HFFc6 (cell line): ENCODE results near the gene ACOT6. TPM values are rescaled to one million over a fixed set of nuclear protein-coding genes. Genes with fewer than 3 reads are reported as not detected.
"Not testable (repeated sequence)": the region's sequence is repeated elsewhere in the genome, so short reads cannot be mapped to it uniquely, and the experiment has no call there.

Experiments used
- DNase-seq: peaks from one replicate; pipeline ENCODE4 v3.0.0-alpha.2; 2018
- H3K27ac Mint-ChIP-seq: 2 replicates; pipeline ENCODE4 v1.8.0; 2020; ENCODE audit warnings: mild to moderate bottlenecking, mixed read lengths
- H3K27me3 Mint-ChIP-seq: 2 replicates; pipeline ENCODE4 v1.8.0; 2021; ENCODE audit warnings: mild to moderate bottlenecking, moderate library complexity, mixed read lengths; ENCODE audit not compliant: insufficient read depth
- H3K36me3 Mint-ChIP-seq: 2 replicates; pipeline ENCODE4 v1.8.0; 2021; ENCODE audit warnings: low read depth, mixed read lengths
- H3K4me1 Mint-ChIP-seq: 2 replicates; pipeline ENCODE4 v1.8.0; 2020; ENCODE audit warnings: low read depth, mixed read lengths
- H3K4me3 Mint-ChIP-seq: 2 replicates; pipeline ENCODE4 v1.8.0; 2020; ENCODE audit warnings: mild to moderate bottlenecking, moderate library complexity, mixed read lengths
- H3K9me3 Mint-ChIP-seq: 2 replicates; pipeline ENCODE4 v1.8.0; 2020; ENCODE audit warnings: mild to moderate bottlenecking, mixed read lengths
- CTCF ChIP-seq: fragments of 200-600 bp; sonication (generic); IDR thresholded peaks from 2 replicates; pipeline ENCODE4 v1.5.0; 2021; ENCODE audit warnings: antibody characterized with exemption, mild to moderate bottlenecking
- total RNA-seq, 6 experiments: library from RNA; stranded (reverse); fragmentation: NEBNext Ultra II Directional; extraction: Animal tissue kit (Norgen Biotek cat#: 25700); gene quantifications; 2 replicates in 1 of 6; 3 replicates in 5 of 6; pipeline ENCODE4 v1.2.3, GENCODE V29; 2021

The ACOT6 gene
- total RNA-seq, 6 experiments from 2014 or later, result not detected

DNA sequence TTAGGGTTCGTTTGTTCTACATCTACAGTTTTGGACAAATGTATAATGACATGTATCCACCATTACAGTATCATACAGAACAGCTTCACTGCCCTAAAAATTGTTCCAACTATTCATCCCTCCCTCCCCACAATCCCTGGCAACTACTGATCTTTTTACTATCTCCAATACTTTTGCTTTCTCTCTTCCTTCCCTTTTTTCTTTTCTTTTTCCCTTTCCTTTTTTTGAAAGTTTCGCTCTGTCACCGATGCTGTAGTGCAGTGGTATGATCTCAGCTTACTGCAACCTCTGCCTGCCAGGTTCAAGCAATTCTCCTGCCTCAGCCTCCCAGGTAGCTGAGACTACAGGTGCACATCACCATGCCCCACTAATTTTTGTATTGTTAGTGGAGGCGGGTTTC, 23.2 kb upstream of the ACOT6 start:
- no peak for DNase-seq
- Mint-ChIP-seq H3K27ac (no peak overlapping the region), H3K9me3 (peaks cover 5% of the 10 kb centered on the region; the same call in 1 of the 2 replicates), H3K4me3 (no peak overlapping the region), H3K27me3 (peaks cover 11% of the 10 kb centered on the region; the same call in 1 of the 2 replicates), H3K36me3 (no peaks in the 10 kb centered on the region; the same call in 1 of the 2 replicates), H3K4me1 (no peaks in the 10 kb centered on the region)
- no peak for TF ChIP-seq CTCF

DNA sequence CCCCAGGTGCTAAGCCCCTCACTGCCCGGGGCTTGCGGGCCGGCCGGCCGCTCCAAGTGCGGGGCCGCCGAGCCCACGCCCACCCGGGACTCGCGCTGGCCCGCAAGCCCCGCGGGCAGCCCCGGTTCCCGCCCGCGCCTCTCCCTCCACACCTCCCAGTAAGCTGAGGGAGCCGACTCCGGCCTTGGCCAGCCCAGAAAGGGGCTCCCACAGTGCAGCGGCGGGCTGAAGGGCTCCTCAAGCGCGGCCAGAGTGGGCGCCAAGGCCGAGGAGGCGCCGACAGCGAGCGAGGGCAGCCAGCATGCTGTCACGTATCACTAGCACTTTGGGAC, 21.7 kb upstream of the ACOT6 start:
- H3K27ac Mint-ChIP-seq, DNase-seq, H3K4me3 Mint-ChIP-seq, H3K9me3 Mint-ChIP-seq, H3K36me3 Mint-ChIP-seq, H3K27me3 Mint-ChIP-seq, H3K4me1 Mint-ChIP-seq: not testable (repeated sequence)

DNA sequence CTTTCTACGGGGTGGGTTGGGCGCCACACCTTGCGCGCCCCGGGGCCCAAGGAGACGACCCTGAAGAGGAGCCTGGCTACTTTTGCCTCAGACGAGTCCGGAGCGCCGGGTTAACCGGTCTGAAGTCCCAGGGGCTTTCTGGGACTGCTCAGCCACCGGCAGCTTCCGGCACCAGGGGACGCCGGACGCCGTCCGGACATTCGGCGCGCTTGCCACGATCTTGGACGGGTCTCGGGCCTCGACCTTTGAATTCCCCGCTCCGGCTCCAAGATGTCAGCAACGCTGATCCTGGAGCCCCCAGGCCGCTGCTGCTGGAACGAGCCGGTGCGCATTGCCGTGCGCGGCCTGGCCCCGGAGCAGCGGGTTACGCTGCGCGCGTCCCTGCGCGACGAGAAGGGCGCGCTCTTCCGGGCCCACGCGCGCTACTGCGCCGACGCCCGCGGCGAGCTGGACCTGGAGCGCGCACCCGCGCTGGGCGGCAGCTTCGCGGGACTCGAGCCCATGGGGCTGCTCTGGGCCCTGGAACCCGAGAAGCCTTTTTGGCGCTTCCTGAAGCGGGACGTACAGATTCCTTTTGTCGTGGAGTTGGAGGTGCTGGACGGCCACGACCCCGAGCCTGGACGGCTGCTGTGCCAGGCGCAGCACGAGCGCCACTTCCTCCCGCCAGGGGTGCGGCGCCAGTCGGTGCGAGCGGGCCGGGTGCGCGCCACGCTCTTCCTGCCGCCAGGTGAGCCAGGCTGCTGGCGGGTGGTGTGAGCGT, 20.4 kb upstream of the ACOT6 start, which contains the start of gene ACOT4:
ACOT4 (plus strand) TSS at position 184 of the 760 bp plus-strand sequence; CDS start at position 271, 87 bp downstream.
- H3K9me3 Mint-ChIP-seq, result peaks cover 5% of the 10 kb centered on the region; the same call in 1 of the 2 replicates
- H3K36me3 Mint-ChIP-seq, result no peaks in the 10 kb centered on the region; the same call in 1 of the 2 replicates
- no peaks in the 10 kb centered on the region for H3K4me1 Mint-ChIP-seq
- no peak within 1 kb of the TSS for H3K27ac Mint-ChIP-seq
- no peak for TF ChIP-seq CTCF
- no peak within 1 kb of the TSS for H3K4me3 Mint-ChIP-seq
- peaks cover 9% of the 10 kb centered on the region; the same call in 1 of the 2 replicates for H3K27me3 Mint-ChIP-seq
- no peak for DNase-seq

DNA sequence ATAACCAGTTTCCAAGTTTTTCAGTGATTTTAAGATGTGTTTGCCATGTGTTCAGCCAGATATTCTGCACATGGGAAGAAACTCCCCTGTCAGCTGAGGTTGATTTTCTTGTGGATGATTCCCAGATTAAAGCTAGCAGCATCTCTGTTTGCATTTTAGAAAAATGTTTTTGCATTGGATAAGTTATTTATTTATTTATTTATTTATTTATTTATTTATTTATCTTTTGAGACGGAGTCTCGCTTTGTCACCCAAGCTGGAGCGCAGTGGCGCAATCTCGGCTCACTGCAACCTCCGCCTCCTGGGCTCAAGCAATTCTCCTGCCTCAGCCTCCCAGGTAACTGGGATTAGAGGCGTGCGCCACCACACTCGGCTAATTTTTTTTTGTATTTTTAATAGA, 17.8 kb upstream of the ACOT6 start:
- H3K4me1 Mint-ChIP-seq, result no peaks in the 10 kb centered on the region
- no peak for DNase-seq
- H3K36me3 Mint-ChIP-seq, result no peaks in the 10 kb centered on the region; the same call in 1 of the 2 replicates
- TF ChIP-seq CTCF, result no peak
- peaks cover 12% of the 10 kb centered on the region; the same call in 1 of the 2 replicates for H3K27me3 Mint-ChIP-seq
- H3K4me3 Mint-ChIP-seq, result no peak overlapping the region
- H3K9me3 Mint-ChIP-seq, result peaks cover 5% of the 10 kb centered on the region; the same call in 1 of the 2 replicates
- H3K27ac Mint-ChIP-seq, result no peak overlapping the region

DNA sequence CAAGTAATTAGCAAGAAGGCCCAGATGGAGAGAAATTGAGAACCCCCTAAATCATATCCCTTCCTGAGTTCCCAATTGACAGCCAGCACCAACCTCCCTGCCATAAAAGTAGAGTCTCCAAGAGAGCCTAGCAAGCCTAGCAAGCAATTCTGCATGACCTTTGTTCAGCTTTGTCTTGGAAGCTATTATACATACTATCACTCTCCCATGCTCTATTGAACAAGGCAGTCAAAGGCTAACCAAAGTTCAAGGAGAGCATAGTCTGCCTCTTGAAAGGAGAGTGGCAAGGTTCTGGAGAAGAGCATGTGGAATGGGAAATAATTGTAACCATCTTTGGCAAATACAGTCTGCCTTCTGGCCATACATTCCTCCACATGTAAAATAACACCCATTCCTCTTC, 12.8 kb upstream of the ACOT6 start:
- no peak for TF ChIP-seq CTCF
- no peak overlapping the region for H3K27ac Mint-ChIP-seq
- no peak overlapping the region for H3K4me3 Mint-ChIP-seq
- no peaks in the 10 kb centered on the region for H3K9me3 Mint-ChIP-seq
- peaks cover 7% of the 10 kb centered on the region; the same call in 1 of the 2 replicates for H3K4me1 Mint-ChIP-seq
- DNase-seq, result no peak
- H3K36me3 Mint-ChIP-seq, result no peaks in the 10 kb centered on the region
- peaks cover 10% of the 10 kb centered on the region; the same call in 1 of the 2 replicates for H3K27me3 Mint-ChIP-seq

DNA sequence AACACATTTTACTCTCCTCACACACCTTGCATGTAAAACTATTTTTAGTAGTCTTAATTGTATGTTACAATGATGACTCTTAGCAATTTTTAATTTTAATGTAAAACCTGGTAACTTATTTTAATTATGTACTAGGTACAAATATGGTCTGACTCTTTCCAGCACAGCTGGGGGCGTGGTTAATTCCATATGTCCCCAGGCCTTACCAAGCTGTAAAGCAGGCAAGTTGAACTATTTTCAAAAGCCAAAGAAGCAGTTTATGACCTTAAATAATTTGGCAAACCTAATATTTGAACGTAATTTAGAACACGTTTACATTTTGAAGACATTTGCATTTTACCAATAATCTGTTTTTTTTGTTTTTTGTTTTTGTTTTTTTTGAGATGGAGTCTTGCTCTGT, 9.3 kb upstream of the ACOT6 start:
- peaks cover 6% of the 10 kb centered on the region; the same call in 1 of the 2 replicates for H3K9me3 Mint-ChIP-seq
- DNase-seq, result no peak
- H3K27me3 Mint-ChIP-seq, result peaks cover 19% of the 10 kb centered on the region

More for the DNA sequence above, 9.3 kb upstream of the ACOT6 start:
- Mint-ChIP-seq H3K27ac (no peak overlapping the region), H3K4me3 (no peak overlapping the region), H3K36me3 (peaks cover 5% of the 10 kb centered on the region; the same call in 1 of the 2 replicates), H3K4me1 (peaks cover 7% of the 10 kb centered on the region; the same call in 1 of the 2 replicates)
- no peak for TF ChIP-seq CTCF
